Measurements from ENCODE around the gene PKP2. TPM values are rescaled to one million over a fixed set of nuclear protein-coding genes. Genes with fewer than 3 reads are reported as not detected.

PKP2 gene
- total and polyA plus RNA-seq, 9 of the 15 experiments (the other 6 are each of a cell fraction or from before 2014, with no cell fraction given): 1.6 to 4.2 (median 2.8) TPM

GRCh38 chr12:32756476-32757066 is 140.0 kb downstream of the PKP2 start:
- no peak for DNase-seq (ENCODE audit: extremely low read depth in 1 of 4, low spot score in 3 of 4)
- Histone ChIP-seq H3K36me3 (ENCODE audit: control insufficient read depth, insufficient read depth, low read length) (peaks cover 24% of the 10 kb centered on the region), H3K27ac (ENCODE audit: extremely low read depth, low read depth, low read length) (no peak overlapping the region), H3K79me2 (ENCODE audit: control insufficient read depth, insufficient read depth, low read length) (peaks cover 33% of the 10 kb centered on the region), H2AFZ (ENCODE audit: low read depth, low read length) (peak overlapping the region; percentile 97), H3K4me1 (replicated peaks in 1 of 2; ENCODE audit: control insufficient read depth in 2 of 2, insufficient read depth in 2 of 2, low read length in 2 of 2) (peaks cover 4 to 5% of the 10 kb centered on the region in 2 experiments; a peak in 1 of 5 replicates), H4K20me1 (replicated peaks; ENCODE audit: control insufficient read depth, insufficient read depth, low read length) (no peaks in the 10 kb centered on the region), H3K9me3 (replicated peaks; ENCODE audit: control insufficient read depth, insufficient read depth, low read depth, low read length) (no peaks in the 10 kb centered on the region), H3K4me2 (ENCODE audit: insufficient read depth, low read length) (peak overlapping the region; percentile 83), H3K4me3 (peak overlapping the region; percentile 73; the same call in 1 of the 2 replicates), H3K27me3 (ENCODE audit: control insufficient read depth in 2 of 2, insufficient read depth in 2 of 2, low read length in 2 of 2) (no peaks in the 10 kb centered on the region), H3K9me1 (ENCODE audit: control insufficient read depth, insufficient read depth, low read length) (no peaks in the 10 kb centered on the region), H3K9ac (ENCODE audit: insufficient read depth in 1 of 2, low read depth in 2 of 2, low read length in 2 of 2) (no peak overlapping the region; a peak in 1 of 4 replicates)
- CTCF ChIA-PET (ENCODE audit: low intra/inter-chr PET ratio): interaction anchor here (0.7 to 2.4 kb wide), 5 partner anchors 163 to 1461 kb away, joined by 3 to 21 read pairs (median 9); partner anchors contain the start of gene ALG10
- no TSS peak for BruUV-seq (replicated peaks)
- no peak for FAIRE-seq
- no peak for ATAC-seq
- WGBS (ENCODE audit: insufficient coverage, low coverage, missing lambda C conversion rate): 23% methylated on average over 6 of the region's 8 CpGs
- intact Hi-C loops (cut with micrococcal nuclease) (loop anchor here (1.0 to 10.0 kb wide), 5 partner anchors 163 to 1368 kb away; partner anchors contain the start of genes ALG10 and ETFBKMT), in situ Hi-C loops (cut with MboI) (loop anchor here (5.0 kb wide), 1 partner anchor 1266 kb away; the partner anchor contains the start of gene ALG10)
- POLR2A ChIA-PET: interaction anchor here (0.9 to 1.9 kb wide), 7 partner anchors 13 to 239 kb away, joined by 3 to 5 read pairs (median 4); no protein-coding TSS in a partner anchor
- TF ChIP-seq SRF (CRISPR knock-in tag; IDR thresholded peaks at IDR 0.05) (0 out of 4 replicates have a peak, but pooled peaks of 1 of the 2 experiments have one; percentile 9), ZNF318 (IDR thresholded peaks at IDR 0.05; ENCODE audit: borderline replicate concordance in 1 of 2, low read depth in 1 of 2) (no peak)
